GM19463 (cell line): ENCODE results near the gene BOK.
"Not testable (repeated sequence)": the region's sequence is repeated elsewhere in the genome, so short reads cannot be mapped to it uniquely, and the experiment has no call there.

ENCODE experiments used
- ATAC-seq: cut with Tn5 transposase; IDR thresholded peaks from one replicate; pipeline ENCODE4 v1.9.1; 2021; ENCODE audit warnings: mild to moderate bottlenecking, moderate library complexity; ENCODE audit not compliant: unreplicated experiment

The BOK gene

GRCh38 chr2:241570961-241571581 is 12.5 kb downstream of the BOK start:
- no peak for ATAC-seq

DNA sequence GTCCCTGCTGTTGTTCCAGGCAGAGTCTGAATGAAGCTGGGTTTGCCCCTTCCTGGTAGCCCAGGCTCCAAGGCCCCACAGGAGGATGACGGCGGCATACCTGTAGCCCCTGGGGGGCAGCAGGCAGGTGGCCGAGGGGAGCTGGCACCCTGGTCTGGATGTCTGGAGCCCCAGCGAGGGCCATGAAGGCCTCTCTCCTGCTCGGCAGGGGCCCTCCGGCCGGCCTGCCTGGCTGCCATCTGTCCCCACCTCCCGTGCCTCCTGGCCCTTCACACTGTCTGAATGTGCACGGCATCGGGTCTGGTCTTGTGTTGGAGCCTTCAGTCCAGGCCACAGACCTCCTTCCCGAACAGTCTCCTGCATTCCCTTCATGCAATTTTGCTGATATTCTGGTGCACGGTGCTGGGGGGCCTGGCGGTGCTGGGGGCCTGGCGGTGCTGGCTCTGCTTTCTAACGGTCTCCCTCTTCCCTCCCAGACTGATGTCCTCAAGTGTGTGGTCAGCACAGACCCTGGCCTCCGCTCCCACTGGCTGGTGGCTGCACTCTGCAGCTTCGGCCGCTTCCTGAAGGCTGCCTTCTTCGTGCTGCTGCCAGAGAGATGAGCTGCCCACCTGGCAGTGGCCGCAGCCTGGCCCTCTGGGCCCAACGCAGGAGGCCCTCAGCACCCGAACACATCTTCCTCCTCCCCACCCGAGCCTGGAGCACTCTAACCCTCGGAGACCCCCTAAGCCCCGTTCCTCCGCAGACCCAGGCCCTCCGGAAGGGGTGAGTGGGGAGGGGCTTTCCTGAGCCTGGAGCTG is 13.5 kb downstream of the BOK start:
- ATAC-seq = no peak

DNA sequence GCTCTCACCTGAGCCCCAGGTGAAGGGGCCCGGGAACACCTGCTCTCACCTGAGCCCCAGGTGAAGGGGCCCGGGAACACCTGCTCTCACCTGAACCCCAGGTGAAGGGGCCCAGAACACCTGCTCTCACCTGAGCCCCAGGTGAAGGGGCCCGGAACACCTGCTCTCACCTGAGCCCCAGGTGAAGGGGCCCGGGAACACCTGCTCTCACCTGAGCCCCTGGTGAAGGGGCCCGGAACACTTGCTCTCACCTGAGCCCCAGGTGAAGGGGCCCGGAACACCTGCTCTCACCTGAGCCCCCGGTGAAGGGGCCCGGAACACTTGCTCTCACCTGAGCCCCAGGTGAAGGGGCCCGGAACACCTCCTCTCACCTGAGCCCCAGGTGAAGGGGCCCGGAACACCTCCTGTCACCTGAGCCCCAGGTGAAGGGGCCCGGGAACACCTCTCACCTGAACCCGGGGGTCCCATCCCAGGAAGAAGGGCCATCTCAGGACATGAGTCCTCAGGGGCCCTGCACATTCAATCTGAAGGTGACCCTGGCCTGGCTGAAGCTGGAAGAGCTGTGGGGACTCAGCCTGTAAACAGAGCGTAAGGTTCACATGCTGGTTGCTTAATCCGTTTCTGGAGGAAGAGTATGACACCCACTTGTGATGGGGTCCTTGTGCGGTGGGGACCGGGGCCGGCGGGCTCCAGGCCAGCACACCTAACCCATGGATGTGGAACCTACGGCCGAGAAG is 14.5 kb downstream of the BOK start:
- ATAC-seq = not testable (repeated sequence)

DNA sequence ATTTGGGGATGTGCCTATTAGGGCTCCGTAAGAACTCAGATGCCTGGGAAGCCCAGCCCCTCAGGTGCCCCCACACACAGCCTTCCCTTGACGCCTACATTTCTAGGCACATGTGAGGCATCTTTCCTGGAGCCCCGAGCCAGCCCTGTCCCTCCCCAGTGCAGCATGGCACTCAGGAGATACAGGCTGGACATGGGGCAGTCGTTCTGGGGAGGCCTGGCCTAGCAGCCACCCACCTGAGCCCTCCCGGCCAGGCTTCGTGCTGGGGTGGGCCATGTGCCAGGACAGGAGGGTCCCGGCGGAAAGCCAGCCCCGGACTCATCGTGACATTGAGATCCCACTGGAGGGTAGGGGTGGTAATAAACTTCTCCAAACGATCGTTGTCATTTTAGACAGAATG is 15.2 kb downstream of the BOK start:
- ATAC-seq = no peak

DNA sequence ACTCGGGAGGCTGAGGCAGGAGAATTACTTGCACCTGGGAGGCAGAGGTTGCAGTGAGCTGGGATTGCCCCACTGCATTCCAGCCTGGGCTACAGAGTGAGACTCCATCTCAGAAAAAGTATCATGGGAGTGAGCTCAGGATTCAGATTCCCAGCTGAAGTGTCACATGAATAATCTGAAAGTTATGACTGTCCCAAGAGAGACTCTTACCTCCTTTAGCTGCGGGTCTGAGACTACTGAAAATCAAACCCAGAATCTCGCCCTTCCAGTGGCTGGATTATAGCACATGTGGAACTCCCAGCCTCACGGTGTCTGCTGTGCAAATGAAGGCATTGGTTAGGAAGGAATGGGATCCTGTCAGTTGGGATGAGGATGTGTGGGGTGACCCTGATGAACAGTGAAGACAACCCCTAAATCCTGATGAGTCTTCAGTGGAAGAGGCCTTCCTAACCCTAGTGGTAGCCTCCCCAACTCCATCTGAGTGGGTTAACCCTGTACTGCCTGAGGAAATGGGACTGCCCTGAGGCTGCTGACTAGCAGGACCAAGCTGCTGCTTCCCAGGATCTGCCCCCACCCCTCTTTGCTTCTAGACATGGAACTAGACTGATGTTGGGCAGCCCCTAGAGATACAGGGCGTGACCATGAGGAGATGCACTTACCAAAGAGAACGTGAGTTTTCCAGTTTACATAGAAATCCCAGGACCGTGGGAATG is 16.5 kb downstream of the BOK start:
- no peak for ATAC-seq

DNA sequence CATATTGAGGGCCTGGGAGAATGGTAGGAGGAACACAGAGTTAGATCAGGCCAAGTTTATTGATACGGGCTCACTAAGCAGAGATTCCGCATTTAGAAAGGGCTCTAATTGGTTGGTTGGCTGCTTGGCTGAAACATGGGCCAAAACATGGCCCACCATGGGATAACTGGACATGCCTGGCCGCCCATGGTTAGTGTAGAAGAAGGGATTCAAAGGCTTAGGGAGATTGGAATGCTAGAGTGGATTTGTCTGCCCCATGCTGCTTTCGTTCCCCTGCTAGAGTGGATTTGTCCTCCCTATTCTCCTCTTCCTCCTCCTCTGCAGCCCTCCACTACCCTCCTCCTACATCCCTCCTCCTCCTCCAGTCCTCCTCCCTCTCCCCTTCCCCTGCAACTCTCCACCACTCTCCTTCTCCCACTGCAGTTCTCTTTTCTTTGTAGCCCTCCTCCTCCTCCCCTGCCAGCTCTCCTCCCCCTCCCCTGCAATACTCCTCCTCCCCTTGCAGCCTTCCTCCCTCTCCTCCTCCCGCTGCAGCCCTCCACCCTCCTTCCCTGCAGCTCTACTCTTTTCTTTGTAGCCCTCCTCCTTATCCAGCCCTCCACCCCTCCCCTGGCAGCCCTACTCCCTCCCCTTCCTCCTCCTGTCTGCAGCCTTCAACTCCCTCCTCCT is 17.2 kb downstream of the BOK start:
- no peak for ATAC-seq

DNA sequence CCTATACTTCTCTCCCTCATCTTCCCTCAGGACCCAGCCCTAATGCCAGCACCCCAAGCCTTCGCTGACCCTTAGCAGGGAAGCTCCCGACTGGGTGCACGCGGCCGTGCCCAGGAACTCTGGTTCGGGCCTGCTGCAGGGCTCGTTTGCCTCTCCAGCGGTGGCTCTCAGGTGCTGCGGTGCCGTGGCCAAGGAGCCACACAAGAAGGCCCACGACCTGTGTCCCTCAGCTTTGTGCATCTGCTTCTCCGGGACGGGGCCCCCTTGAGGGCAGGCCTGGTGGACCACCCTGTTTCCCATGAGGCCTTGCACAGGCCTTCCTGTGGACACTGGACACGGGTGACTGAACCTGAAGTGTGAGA is 17.7 kb downstream of the BOK start:
- ATAC-seq = no peak

DNA sequence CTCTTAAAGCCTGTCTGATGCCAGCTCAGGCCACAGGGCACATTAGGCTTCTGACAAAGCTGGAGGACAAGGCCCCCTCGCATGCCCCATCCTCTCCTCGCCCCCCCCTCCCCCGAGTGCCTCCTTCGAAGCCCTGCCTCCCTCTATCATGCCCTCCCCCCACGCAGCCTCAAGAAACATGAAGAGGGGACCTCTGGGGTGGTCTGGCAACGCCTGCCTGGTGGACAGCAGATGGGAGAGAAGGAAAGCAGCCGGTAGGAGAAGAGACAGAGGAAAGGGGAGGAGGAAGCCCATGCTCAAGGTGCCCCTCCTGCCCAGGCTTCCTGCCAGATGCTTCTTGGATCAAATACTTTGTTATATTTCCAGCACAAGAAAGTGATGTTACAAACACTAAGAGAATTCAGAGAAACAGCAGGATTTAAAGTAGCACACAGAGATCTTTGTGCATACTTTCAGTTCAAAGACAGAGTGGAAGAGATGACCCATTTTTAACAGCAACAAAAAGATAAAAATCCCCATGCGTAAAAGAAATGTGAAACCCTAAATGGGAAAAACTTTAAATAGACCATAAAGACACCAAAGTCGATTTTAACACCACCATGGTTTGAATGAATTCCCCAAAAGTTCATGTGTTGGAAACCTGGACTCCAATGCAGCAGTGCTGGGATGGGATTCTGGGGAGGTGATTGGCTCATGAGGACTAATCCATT is 19.0 kb downstream of the BOK start:
- no peak for ATAC-seq

DNA sequence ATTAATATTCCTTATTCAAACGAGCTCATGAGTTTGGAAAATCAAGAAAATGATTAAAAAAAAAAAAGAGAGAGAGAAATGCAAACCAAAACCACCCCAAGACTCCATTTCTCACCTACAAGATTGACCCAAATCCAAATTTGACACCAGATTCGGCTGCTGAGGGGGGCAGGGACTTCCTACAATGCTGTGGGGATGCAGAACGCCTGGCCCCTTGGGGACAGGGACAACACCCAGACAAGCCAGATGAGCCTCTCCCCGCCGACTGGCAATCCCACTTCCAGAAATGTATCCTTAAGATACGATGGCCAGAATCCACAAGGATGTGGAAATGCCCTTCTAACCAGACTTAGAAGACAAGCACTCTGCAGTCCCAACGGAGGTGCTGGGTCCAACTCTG is 20.7 kb downstream of the BOK start:
- ATAC-seq = no peak

DNA sequence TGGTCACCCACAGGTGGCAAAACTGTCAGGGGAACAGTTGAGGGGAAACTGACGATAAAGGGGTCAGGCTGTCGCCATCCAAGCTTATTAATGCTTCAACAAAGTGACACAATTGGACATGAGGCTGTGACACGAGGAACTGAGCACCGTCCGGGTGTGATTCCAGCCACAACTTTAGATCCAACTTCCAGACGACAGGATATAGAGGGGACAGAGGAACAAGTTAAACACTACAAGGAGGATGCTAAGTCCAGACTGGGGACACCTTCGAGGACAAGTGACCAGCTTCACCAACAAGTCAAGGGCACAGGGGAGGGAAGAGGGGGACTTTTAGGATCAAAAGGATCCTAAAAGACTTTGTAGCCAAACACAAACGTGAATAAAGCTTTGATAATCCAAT is 23.8 kb downstream of the BOK start:
- no peak for ATAC-seq

DNA sequence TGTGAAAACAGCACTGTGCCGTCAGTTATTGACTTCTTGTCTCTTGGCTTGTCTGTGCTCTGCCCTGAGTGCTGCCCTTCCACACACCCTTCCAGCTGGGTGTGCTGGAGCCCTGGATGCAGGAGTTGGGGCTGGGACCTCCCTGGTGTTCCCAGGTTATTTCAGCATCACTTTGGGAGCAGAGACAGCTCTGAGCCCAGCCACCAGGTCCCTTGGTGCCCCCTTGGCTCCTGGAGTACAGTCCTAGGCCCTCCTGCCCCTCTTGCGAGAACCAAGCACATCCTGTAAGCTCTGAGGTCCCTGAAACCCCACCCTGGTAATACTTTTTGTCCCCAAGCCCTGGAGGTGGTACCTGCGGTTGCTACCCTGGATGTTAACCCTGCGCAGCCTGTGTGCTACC is 24.3 kb downstream of the BOK start:
- ATAC-seq = no peak

DNA sequence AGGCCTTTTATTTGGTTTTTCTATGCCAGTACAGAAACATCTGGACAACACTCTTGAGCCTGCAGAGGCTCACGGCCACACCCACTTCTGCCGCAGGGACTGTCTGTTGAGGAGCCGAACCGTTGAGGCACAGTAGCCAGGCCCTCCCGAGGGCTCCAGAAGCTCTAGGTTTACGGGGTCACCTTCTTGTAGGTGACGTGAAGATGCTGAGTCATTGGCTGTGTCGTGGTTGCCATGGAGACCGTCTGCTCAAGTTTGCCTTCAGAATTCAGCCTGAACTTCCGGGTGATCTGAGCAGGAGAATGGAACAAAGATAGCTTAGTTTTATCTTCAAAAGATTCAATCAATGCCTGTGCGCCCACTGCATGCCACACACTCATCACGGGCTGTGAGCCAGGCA is 25.9 kb downstream of the BOK start:
- ATAC-seq = no peak

GRCh38 chr2:241586564-241587264 is 28.2 kb downstream of the BOK start:
- ATAC-seq = no peak

DNA sequence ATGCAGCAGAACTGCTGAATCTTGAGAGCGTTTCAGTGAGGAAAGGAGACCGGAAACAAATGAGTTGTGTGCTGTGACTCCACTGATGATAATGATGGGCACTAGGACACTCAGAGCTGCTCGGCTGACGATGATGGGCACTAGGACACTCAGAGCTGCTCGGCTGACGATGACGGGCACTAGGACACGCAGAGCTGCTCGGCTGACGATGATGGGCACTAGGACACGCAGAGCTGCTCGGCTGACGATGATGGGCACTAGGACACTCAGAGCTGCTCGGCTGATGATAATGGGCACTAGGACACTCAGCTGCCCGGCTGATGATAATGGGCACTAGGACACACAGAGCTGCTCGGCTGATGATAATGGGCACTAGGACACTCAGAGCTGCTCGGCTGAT is 31.3 kb downstream of the BOK start:
- ATAC-seq = not testable (repeated sequence)

DNA sequence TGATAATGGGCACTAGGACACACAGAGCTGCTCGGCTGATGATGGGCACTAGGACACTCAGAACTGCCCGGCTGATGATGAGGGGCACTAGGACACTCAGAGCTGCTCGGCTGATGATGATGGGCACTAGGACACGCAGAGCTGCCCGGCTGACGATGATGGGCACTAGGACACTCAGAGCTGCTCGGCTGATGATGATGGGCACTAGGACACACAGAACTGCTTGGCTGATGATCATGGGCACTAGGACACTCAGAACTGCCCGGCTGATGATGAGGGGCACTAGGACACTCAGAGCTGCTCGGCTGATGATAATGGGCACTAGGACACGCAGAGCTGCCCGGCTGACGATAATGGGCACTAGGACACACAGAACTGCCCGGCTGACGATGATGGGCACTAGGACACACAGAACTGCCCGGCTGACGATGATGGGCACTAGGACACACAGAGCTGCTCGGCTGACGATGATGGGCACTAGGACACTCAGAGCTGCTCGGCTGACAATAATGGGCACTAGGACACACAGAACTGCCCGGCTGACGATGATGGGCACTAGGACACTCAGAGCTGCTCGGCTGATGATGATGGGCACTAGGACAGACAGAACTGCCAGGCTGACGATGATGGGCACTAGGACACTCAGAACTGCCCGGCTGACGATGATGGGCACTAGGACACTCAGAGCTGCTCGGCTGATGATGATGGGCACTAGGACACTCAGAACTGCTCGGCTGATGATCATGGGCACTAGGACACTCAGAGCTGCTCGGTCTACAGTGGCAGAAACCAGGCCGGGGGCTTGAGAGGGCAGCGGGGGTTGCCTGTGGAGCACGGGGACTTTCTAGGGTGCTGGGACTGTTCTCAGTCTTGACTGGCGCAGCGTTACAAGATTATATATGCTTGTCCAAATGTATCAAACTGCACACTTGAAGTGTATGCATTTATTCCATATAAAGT is 32.2 kb downstream of the BOK start:
- ATAC-seq = not testable (repeated sequence)

DNA sequence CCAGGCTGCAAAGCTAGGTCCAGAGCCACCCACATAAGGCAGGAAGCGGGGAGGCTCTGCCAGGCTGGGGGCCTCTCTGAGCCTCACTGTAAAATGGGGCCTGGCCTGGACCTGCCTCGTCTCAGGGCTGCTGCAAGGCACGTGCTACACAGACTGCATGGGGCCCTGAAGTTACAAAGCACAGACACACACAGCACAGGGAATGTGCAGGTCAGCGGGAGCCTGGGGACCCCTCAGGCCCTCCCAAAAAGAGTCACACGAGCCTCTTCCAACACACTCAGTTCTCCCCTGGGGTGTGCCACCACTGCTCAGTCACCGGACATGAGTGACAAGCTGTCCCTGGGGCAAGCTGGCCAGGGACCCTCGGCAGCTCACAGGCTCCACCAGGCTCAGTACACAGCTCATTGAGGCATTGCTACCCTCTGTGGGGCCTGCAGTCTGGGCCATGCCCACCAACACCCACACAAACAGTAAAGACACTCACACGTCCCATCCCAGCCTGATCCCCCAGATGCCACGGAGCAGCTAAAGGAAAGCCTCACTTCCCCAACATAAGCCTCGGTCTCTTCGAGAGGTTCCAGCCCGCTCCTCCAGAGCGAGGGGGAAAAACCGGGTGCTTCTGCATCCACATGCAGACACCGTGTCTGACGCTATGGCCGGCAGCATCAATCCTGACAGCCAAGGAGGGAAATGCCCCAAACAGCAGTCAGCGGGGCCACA is 33.7 kb downstream of the BOK start:
- no peak for ATAC-seq

DNA sequence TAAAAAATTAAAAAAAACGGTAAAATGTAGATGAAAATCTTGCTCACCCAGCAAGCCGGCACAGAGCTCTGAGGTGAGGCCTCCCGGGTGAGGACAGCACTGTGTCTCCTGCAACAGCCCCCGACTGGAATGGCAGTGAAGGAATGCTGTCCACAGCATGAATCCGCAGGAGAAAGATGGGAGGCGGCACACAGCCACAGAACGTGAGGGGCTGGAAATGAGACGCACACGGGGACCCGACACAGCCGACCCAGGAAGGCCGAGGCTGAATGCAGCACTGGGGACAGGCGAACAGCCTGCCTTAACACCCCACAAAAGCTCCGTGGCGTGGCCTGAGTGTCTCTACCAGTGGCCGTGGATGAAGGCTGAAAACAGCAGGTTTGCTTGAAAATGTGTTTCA is 34.7 kb downstream of the BOK start:
- ATAC-seq = no peak

GRCh38 chr2:241595600-241596140 is 37.1 kb downstream of the BOK start:
- ATAC-seq = no peak
